Prostate gland (tissue), 2 donors: ENCODE results near the gene RAPGEF2.

Experiments
- POLR2A ChIP-seq: fragments of 450-650 bp; IDR thresholded peaks from one replicate; pipeline ENCODE4 v1.6.1; 2016; ENCODE audit warnings: antibody characterized with exemption, mild to moderate bottlenecking
- TF ChIP-seq, protein P1 (sequence below), 4 experiments: fragments of 200-600 bp in 2 of 4; fragments of 450-650 bp in 2 of 4; sonication (generic) in 2 of 4; IDR thresholded peaks; 1 replicate in 3 of 4; 2 replicates in 1 of 4; pipeline ENCODE4 v1.5.1; 2016 to 2019; ENCODE audit warnings: antibody characterized with exemption in 4 of 4, mild to moderate bottlenecking in 2 of 4, moderate library complexity in 2 of 4

DNA sequence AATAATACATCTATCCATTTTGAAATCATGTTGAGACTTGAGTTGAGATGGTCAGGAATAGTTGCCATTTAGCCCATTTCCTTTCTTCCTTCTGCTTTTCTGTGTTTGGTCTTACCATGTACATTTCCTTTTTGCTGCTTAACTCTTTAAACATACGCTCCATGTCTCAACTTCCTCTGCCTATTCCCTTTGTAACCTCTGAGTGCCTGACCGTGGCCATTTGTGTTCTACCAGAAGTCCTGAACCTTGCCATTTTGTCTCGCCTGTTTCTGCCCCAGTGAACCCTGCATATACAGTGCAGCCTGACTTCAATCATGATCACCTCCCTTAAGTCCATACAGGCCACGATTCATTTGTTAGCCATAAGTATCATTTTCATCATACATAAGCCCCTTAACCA, 169.0 kb downstream of the RAPGEF2 start:
- no peak for TF ChIP-seq POLR2A
- TF ChIP-seq, protein P1, sequence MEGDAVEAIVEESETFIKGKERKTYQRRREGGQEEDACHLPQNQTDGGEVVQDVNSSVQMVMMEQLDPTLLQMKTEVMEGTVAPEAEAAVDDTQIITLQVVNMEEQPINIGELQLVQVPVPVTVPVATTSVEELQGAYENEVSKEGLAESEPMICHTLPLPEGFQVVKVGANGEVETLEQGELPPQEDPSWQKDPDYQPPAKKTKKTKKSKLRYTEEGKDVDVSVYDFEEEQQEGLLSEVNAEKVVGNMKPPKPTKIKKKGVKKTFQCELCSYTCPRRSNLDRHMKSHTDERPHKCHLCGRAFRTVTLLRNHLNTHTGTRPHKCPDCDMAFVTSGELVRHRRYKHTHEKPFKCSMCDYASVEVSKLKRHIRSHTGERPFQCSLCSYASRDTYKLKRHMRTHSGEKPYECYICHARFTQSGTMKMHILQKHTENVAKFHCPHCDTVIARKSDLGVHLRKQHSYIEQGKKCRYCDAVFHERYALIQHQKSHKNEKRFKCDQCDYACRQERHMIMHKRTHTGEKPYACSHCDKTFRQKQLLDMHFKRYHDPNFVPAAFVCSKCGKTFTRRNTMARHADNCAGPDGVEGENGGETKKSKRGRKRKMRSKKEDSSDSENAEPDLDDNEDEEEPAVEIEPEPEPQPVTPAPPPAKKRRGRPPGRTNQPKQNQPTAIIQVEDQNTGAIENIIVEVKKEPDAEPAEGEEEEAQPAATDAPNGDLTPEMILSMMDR (IDR thresholded peaks at IDR 0.05), result no peak
